ENCODE results near the gene TENM4. TPM values are rescaled to one million over a fixed set of nuclear protein-coding genes. Genes with fewer than 3 reads are reported as not detected.

Gene TENM4
- total and polyA plus RNA-seq, 2 of the 8 experiments (the other 6 are each of a cell fraction or from before 2014, with no cell fraction given) = 3.5 to 7.2 TPM

GRCh38 chr11:79097246-79097875 is 343.5 kb downstream of the TENM4 start (continued):
- TF ChIP-seq SIRT6 (IDR thresholded peaks at IDR 0.05; ENCODE audit: low read length) = no peak
- TF ChIP-seq CHD2 (IDR thresholded peaks at IDR 0.05; ENCODE audit: low read length) = no peak
- no peak for TF ChIP-seq MAX (IDR thresholded peaks at IDR 0.05)
- no peak for TF ChIP-seq SUZ12 (IDR thresholded peaks at IDR 0.05; ENCODE audit: low read length)
- TF ChIP-seq SP1 (IDR thresholded peaks at IDR 0.05; ENCODE audit: low read depth, low read length) = no peak
- no peak for TF ChIP-seq ATF3 (IDR thresholded peaks at IDR 0.05; ENCODE audit: insufficient read depth, low read depth, low read length)
- no peak for TF ChIP-seq CBX5 (IDR thresholded peaks at IDR 0.05; ENCODE audit: low read depth, low read length)
- TF ChIP-seq KDM5A (IDR thresholded peaks at IDR 0.05; ENCODE audit: low read length) = no peak
